ENCODE measurements around the gene LHFPL6. TPM values are rescaled to one million over a fixed set of nuclear protein-coding genes. Genes with fewer than 3 reads are reported as not detected.

LHFPL6 gene
- total RNA-seq, 1 donor from 2014 or later, result 31.7 TPM

- DNase-seq (ENCODE audit: extremely low spot score, unreplicated experiment), result no peak
- TF ChIP-seq, protein P1, sequence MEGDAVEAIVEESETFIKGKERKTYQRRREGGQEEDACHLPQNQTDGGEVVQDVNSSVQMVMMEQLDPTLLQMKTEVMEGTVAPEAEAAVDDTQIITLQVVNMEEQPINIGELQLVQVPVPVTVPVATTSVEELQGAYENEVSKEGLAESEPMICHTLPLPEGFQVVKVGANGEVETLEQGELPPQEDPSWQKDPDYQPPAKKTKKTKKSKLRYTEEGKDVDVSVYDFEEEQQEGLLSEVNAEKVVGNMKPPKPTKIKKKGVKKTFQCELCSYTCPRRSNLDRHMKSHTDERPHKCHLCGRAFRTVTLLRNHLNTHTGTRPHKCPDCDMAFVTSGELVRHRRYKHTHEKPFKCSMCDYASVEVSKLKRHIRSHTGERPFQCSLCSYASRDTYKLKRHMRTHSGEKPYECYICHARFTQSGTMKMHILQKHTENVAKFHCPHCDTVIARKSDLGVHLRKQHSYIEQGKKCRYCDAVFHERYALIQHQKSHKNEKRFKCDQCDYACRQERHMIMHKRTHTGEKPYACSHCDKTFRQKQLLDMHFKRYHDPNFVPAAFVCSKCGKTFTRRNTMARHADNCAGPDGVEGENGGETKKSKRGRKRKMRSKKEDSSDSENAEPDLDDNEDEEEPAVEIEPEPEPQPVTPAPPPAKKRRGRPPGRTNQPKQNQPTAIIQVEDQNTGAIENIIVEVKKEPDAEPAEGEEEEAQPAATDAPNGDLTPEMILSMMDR (conservative IDR thresholded peaks at IDR 0.05), result no peak
- H3K4me1 Mint-ChIP-seq (ENCODE audit: unreplicated experiment), result peaks cover under 1% of the 10 kb centered on the region
- H3K27ac Mint-ChIP-seq, result no peak overlapping the region
- peaks cover 14% of the 10 kb centered on the region for H3K27me3 Mint-ChIP-seq
- no peaks in the 10 kb centered on the region for H3K36me3 Mint-ChIP-seq
- H3K4me3 Mint-ChIP-seq, result no peak overlapping the region
- no peaks in the 10 kb centered on the region for H3K9me3 Mint-ChIP-seq
Measured at GRCh38 chr13:39373145-39373544, 229.8 kb downstream of the LHFPL6 start.

DNA sequence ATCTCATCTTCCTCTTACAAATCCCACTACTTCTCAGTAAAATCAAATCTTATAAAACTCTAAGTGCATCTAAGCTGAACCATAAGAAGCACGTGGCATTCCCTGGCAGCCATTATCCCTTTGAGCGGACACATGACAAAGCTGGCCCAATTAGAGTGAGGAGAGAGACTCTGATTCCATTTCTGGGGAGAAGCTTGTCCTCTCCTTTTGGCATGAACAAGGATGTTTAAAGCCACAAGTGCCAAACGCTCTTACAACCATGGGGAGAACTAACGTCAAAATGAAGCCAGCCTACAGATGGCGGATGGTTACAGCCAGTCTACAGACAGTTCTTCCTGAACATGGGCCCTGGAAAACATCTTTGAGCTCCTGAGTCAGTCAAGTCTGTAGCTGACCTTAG lies 231.3 kb downstream of the LHFPL6 start:
- Mint-ChIP-seq H3K4me1 (ENCODE audit: unreplicated experiment) (no peaks in the 10 kb centered on the region), H3K4me3 (no peak overlapping the region), H3K27me3 (peaks cover 8% of the 10 kb centered on the region), H3K27ac (no peak overlapping the region), H3K9me3 (no peaks in the 10 kb centered on the region), H3K36me3 (no peaks in the 10 kb centered on the region)
- DNase-seq (ENCODE audit: extremely low spot score, unreplicated experiment), result no peak
- TF ChIP-seq, protein P1 (conservative IDR thresholded peaks at IDR 0.05), result no peak

DNA sequence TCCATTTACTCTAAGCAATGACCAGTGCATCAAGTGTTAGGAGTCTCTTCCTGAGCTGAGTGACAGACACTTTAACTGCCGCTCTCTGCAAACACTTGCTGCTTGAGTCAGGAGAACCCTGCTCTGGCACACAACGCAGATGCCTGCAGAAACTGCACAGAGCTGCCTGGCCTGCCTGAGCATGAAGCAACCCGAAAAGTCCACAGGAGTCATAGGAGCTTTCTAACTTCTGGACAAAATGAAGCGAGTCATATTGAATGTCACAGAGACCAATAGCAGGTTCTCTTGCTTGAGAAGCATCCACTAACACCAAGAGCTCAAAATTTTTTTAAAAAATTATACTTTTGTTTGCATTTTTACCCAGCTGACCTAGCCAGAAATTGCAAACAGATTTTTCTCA lies 232.4 kb downstream of the LHFPL6 start:
- Mint-ChIP-seq H3K27me3 (peaks cover 3% of the 10 kb centered on the region), H3K36me3 (no peaks in the 10 kb centered on the region), H3K27ac (no peak overlapping the region), H3K4me3 (no peak overlapping the region), H3K9me3 (no peaks in the 10 kb centered on the region), H3K4me1 (ENCODE audit: unreplicated experiment) (peaks cover 3% of the 10 kb centered on the region)
- DNase-seq (ENCODE audit: extremely low spot score, unreplicated experiment), result no peak
- TF ChIP-seq, protein P1 (conservative IDR thresholded peaks at IDR 0.05), result no peak

GRCh38 chr13:39370048-39370447 lies 232.9 kb downstream of the LHFPL6 start:
- TF ChIP-seq, protein P1 (conservative IDR thresholded peaks at IDR 0.05), result no peak
- DNase-seq (ENCODE audit: extremely low spot score, unreplicated experiment), result no peak
- no peaks in the 10 kb centered on the region for H3K9me3 Mint-ChIP-seq
- H3K27me3 Mint-ChIP-seq, result peaks cover 3% of the 10 kb centered on the region
- no peak overlapping the region for H3K4me3 Mint-ChIP-seq
- no peak overlapping the region for H3K27ac Mint-ChIP-seq
- peaks cover 8% of the 10 kb centered on the region for H3K4me1 Mint-ChIP-seq (ENCODE audit: unreplicated experiment)
- no peaks in the 10 kb centered on the region for H3K36me3 Mint-ChIP-seq

GRCh38 chr13:39369161-39369890 lies 233.7 kb downstream of the LHFPL6 start:
- H3K36me3 Mint-ChIP-seq, result no peaks in the 10 kb centered on the region
- peaks cover 3% of the 10 kb centered on the region for H3K27me3 Mint-ChIP-seq
- H3K4me1 Mint-ChIP-seq (ENCODE audit: unreplicated experiment), result peaks cover 13% of the 10 kb centered on the region
- H3K27ac Mint-ChIP-seq, result no peak overlapping the region
- H3K9me3 Mint-ChIP-seq, result no peaks in the 10 kb centered on the region
- TF ChIP-seq, protein P1 (conservative IDR thresholded peaks at IDR 0.05), result no peak
- H3K4me3 Mint-ChIP-seq, result no peak overlapping the region
- DNase-seq (ENCODE audit: extremely low spot score, unreplicated experiment), result no peak

Measured in type B pancreatic cell (in vitro differentiated cells).